ENCODE measurements around the gene MAGI2. TPM values are rescaled to one million over a fixed set of nuclear protein-coding genes. Genes with fewer than 3 reads are reported as not detected.

Gene MAGI2
- total and polyA plus RNA-seq, 2 experiments from 2014 or later: 10.4 to 26.4 TPM

GRCh38 chr7:78523930-78524329, 929.5 kb downstream of the MAGI2 start (continued):
- TF ChIP-seq CTCF (conservative IDR thresholded peaks at IDR 0.05; ENCODE audit: low read depth in 2 of 2): no peak
- TF ChIP-seq CREB1 (CRISPR knock-in tag; IDR thresholded peaks at IDR 0.05; ENCODE audit: low read depth): no peak
- no peak for TF ChIP-seq EZH2 (IDR thresholded peaks at IDR 0.05; ENCODE audit: low read depth, unreplicated experiment)
- no peak for TF ChIP-seq NANOG (IDR thresholded peaks at IDR 0.05; ENCODE audit: borderline replicate concordance)

DNA sequence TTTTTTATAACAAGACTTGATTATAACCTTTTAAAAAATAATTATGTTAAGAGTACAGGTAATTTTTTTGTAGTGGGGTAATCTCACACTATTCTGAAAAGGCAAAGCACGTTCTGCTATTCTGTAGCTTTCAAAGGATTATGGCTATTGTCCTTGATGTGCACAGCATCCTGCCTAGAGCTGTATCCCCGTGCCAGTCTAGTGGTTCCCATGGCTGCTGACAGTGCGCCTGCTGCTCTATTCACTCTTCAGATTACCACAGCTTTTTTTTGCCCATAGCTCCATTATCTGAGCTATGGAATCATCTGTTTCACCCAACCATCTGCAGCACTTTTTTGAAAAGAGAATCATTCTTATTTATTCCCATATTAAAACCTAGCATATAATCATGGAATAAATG, 931.5 kb downstream of the MAGI2 start:
- H3K27me3 ChIP-seq (ENCODE audit: insufficient read depth): no peaks in the 10 kb centered on the region
- Mint-ChIP-seq H3K27me3 (ENCODE audit: insufficient read depth, low read depth, poor library complexity) (peaks cover 3% of the 10 kb centered on the region), H3K36me3 (ENCODE audit: low read depth) (peaks cover 10% of the 10 kb centered on the region; the same call in 2 of the 3 replicates), H3K27ac (no peak overlapping the region), H3K4me3 (no peak overlapping the region), H3K9me3 (0 out of 3 replicates have a peak, but pooled peaks cover 4% of the 10 kb centered on the region), H3K4me1 (peaks cover 25% of the 10 kb centered on the region)
- no peak overlapping the region for H3K4me3 ChIP-seq
- H3K27ac ChIP-seq (ENCODE audit: low read depth): no peak overlapping the region
- no peaks in the 10 kb centered on the region for H3K9me2 ChIP-seq (ENCODE audit: insufficient read depth)
- no peaks in the 10 kb centered on the region for H3K36me3 ChIP-seq (ENCODE audit: insufficient read depth)
- H2AFZ ChIP-seq: no peak overlapping the region
- no peak for ATAC-seq
- no peaks in the 10 kb centered on the region for H3K79me2 ChIP-seq (replicated peaks; ENCODE audit: insufficient read depth)
- H3K4me1 ChIP-seq (ENCODE audit: insufficient read depth): peaks cover 16% of the 10 kb centered on the region
- DNase-seq (ENCODE audit: low spot score): no peak
- no peaks in the 10 kb centered on the region for H4K20me1 ChIP-seq (replicated peaks; ENCODE audit: insufficient read depth)
- H3K4me2 ChIP-seq: no peak overlapping the region
- no peaks in the 10 kb centered on the region for H3F3A ChIP-seq (replicated peaks; ENCODE audit: low read depth)
- TF ChIP-seq CTCF (conservative IDR thresholded peaks at IDR 0.05; ENCODE audit: low read depth in 2 of 2) (no peak), ZNF114 (CRISPR knock-in tag; IDR thresholded peaks at IDR 0.05) (no peak), REST (IDR thresholded peaks at IDR 0.05; ENCODE audit: unreplicated experiment) (no peak), JUNB (IDR thresholded peaks at IDR 0.05; ENCODE audit: unreplicated experiment) (no peak), STAT1 (IDR thresholded peaks at IDR 0.05; ENCODE audit: unreplicated experiment) (no peak), NANOG (IDR thresholded peaks at IDR 0.05; ENCODE audit: borderline replicate concordance) (no peak), EZH2phosphoT487 (IDR thresholded peaks at IDR 0.05; ENCODE audit: unreplicated experiment) (no peak), ZNF331 (CRISPR knock-in tag; IDR thresholded peaks at IDR 0.05; ENCODE audit: low read depth) (no peak), CREB1 (CRISPR knock-in tag; IDR thresholded peaks at IDR 0.05; ENCODE audit: low read depth) (no peak), EZH2 (IDR thresholded peaks at IDR 0.05; ENCODE audit: low read depth, unreplicated experiment) (no peak), ETS1 (IDR thresholded peaks at IDR 0.05) (no peak)
